HUES6 (cell line): ENCODE measurements around the gene SLC9A9.

Experiments
- H3K27ac ChIP-seq: 2 replicates; pipeline ENCODE4 v1.7.0; 2013; ENCODE audit warnings: low read depth, mild to moderate bottlenecking, low read length, inconsistent platforms
- H3K27me3 ChIP-seq: 2 replicates; pipeline ENCODE4 v1.6.1; 2013; ENCODE audit warnings: low read length; ENCODE audit not compliant: control insufficient read depth, insufficient read depth
- H3K36me3 ChIP-seq: 2 replicates; pipeline ENCODE4 v1.6.1; 2013; ENCODE audit warnings: low read length; ENCODE audit not compliant: control insufficient read depth, insufficient read depth
- H3K4me1 ChIP-seq: 2 replicates; pipeline ENCODE4 v1.6.1; 2013; ENCODE audit warnings: low read length; ENCODE audit not compliant: control insufficient read depth, insufficient read depth
- H3K4me3 ChIP-seq: 2 replicates; pipeline ENCODE4 v1.5.1; 2013; ENCODE audit warnings: low read depth, low read length
- H3K9ac ChIP-seq: one replicate; pipeline ENCODE4 v1.6.1; 2013; ENCODE audit warnings: mild to moderate bottlenecking, low read length
- H3K9me3 ChIP-seq: 2 replicates; pipeline ENCODE4 v1.6.1; 2013; ENCODE audit warnings: low read depth, low read length; ENCODE audit not compliant: control insufficient read depth, insufficient read depth

Gene SLC9A9

GRCh38 chr3:143244516-143245063, 603.7 kb downstream of the SLC9A9 start:
- no peak overlapping the region for H3K27ac ChIP-seq
- H3K9me3 ChIP-seq: no peaks in the 10 kb centered on the region
- H3K4me3 ChIP-seq: no peak overlapping the region
- no peaks in the 10 kb centered on the region for H3K27me3 ChIP-seq
- no peak overlapping the region for H3K9ac ChIP-seq
- no peaks in the 10 kb centered on the region for H3K36me3 ChIP-seq
- peaks cover 10% of the 10 kb centered on the region; the same call in 1 of the 2 replicates for H3K4me1 ChIP-seq

- no peak overlapping the region for H3K27ac ChIP-seq
- H3K27me3 ChIP-seq: no peaks in the 10 kb centered on the region
- H3K4me3 ChIP-seq: no peak overlapping the region
- no peak overlapping the region for H3K9ac ChIP-seq
- no peaks in the 10 kb centered on the region for H3K36me3 ChIP-seq
- H3K4me1 ChIP-seq: peaks cover 10% of the 10 kb centered on the region; the same call in 1 of the 2 replicates
- H3K9me3 ChIP-seq: no peaks in the 10 kb centered on the region
Observed at GRCh38 chr3:143243686-143244085, 604.6 kb downstream of the SLC9A9 start.

- Histone ChIP-seq H3K36me3 (no peaks in the 10 kb centered on the region), H3K9me3 (no peaks in the 10 kb centered on the region), H3K27me3 (no peaks in the 10 kb centered on the region), H3K27ac (no peak overlapping the region), H3K4me1 (peaks cover 10% of the 10 kb centered on the region; the same call in 1 of the 2 replicates), H3K4me3 (no peak overlapping the region), H3K9ac (no peak overlapping the region)
Observed at GRCh38 chr3:143242691-143243090, 605.6 kb downstream of the SLC9A9 start.

GRCh38 chr3:143242101-143242500, 606.2 kb downstream of the SLC9A9 start:
- H3K9me3 ChIP-seq: no peaks in the 10 kb centered on the region

GRCh38 chr3:143241481-143241951, 606.8 kb downstream of the SLC9A9 start:
- Histone ChIP-seq H3K4me1 (no peaks in the 10 kb centered on the region), H3K36me3 (no peaks in the 10 kb centered on the region), H3K27me3 (no peaks in the 10 kb centered on the region), H3K27ac (no peak overlapping the region), H3K4me3 (no peak overlapping the region), H3K9ac (no peak overlapping the region), H3K9me3 (no peaks in the 10 kb centered on the region)

More at GRCh38 chr3:143242101-143242500, 606.2 kb downstream of the SLC9A9 start:
- H3K27me3 ChIP-seq: no peaks in the 10 kb centered on the region
- no peak overlapping the region for H3K27ac ChIP-seq
- H3K4me3 ChIP-seq: no peak overlapping the region
- H3K4me1 ChIP-seq: peaks cover 4% of the 10 kb centered on the region; the same call in 1 of the 2 replicates
- H3K36me3 ChIP-seq: no peaks in the 10 kb centered on the region
- no peak overlapping the region for H3K9ac ChIP-seq

GRCh38 chr3:143240886-143241285, 607.4 kb downstream of the SLC9A9 start:
- no peaks in the 10 kb centered on the region for H3K36me3 ChIP-seq
- no peak overlapping the region for H3K4me3 ChIP-seq
- no peak overlapping the region for H3K27ac ChIP-seq
- no peaks in the 10 kb centered on the region for H3K27me3 ChIP-seq
- H3K9ac ChIP-seq: no peak overlapping the region
- H3K9me3 ChIP-seq: no peaks in the 10 kb centered on the region
- no peaks in the 10 kb centered on the region for H3K4me1 ChIP-seq

GRCh38 chr3:143239031-143239430, 609.2 kb downstream of the SLC9A9 start:
- Histone ChIP-seq H3K4me1 (no peaks in the 10 kb centered on the region), H3K9me3 (no peaks in the 10 kb centered on the region), H3K9ac (no peak overlapping the region), H3K4me3 (no peak overlapping the region), H3K36me3 (no peaks in the 10 kb centered on the region), H3K27me3 (no peaks in the 10 kb centered on the region), H3K27ac (no peak overlapping the region)

- H3K4me3 ChIP-seq: no peak overlapping the region
- no peaks in the 10 kb centered on the region for H3K9me3 ChIP-seq
- no peaks in the 10 kb centered on the region for H3K4me1 ChIP-seq
- H3K36me3 ChIP-seq: no peaks in the 10 kb centered on the region
- no peaks in the 10 kb centered on the region for H3K27me3 ChIP-seq
- H3K27ac ChIP-seq: no peak overlapping the region
- no peak overlapping the region for H3K9ac ChIP-seq
Observed at GRCh38 chr3:143237077-143237627, 611.1 kb downstream of the SLC9A9 start.

- no peak overlapping the region for H3K4me3 ChIP-seq
- no peaks in the 10 kb centered on the region for H3K9me3 ChIP-seq
- no peak overlapping the region for H3K9ac ChIP-seq
- no peak overlapping the region for H3K27ac ChIP-seq
- H3K27me3 ChIP-seq: no peaks in the 10 kb centered on the region
- no peaks in the 10 kb centered on the region for H3K4me1 ChIP-seq
- H3K36me3 ChIP-seq: no peaks in the 10 kb centered on the region
Observed at GRCh38 chr3:143236226-143236964, 611.9 kb downstream of the SLC9A9 start.

- H3K9ac ChIP-seq: no peak overlapping the region
- H3K36me3 ChIP-seq: no peaks in the 10 kb centered on the region
- no peak overlapping the region for H3K27ac ChIP-seq
- no peak overlapping the region for H3K4me3 ChIP-seq
- H3K9me3 ChIP-seq: no peaks in the 10 kb centered on the region
- H3K27me3 ChIP-seq: no peaks in the 10 kb centered on the region
- H3K4me1 ChIP-seq: no peaks in the 10 kb centered on the region
Observed at GRCh38 chr3:143235614-143236204, 612.6 kb downstream of the SLC9A9 start.

GRCh38 chr3:143234526-143234925, 613.7 kb downstream of the SLC9A9 start:
- Histone ChIP-seq H3K9ac (no peak overlapping the region), H3K27ac (no peak overlapping the region), H3K4me1 (no peaks in the 10 kb centered on the region), H3K27me3 (no peaks in the 10 kb centered on the region), H3K9me3 (no peaks in the 10 kb centered on the region), H3K4me3 (no peak overlapping the region), H3K36me3 (no peaks in the 10 kb centered on the region)
